GM19099 (cell line): ENCODE data around the gene CWC27.

Experiments used
- POLR2A ChIP-seq: IDR thresholded peaks from 3 replicates; pipeline ENCODE4 v1.6.1; 2011; ENCODE audit warnings: low read depth; ENCODE audit not compliant: insufficient read length; ENCODE audit errors: extremely low read depth

CWC27 gene

GRCh38 chr5:65041296-65042158 is 272.8 kb downstream of the CWC27 start:
- TF ChIP-seq POLR2A, result no peak

GRCh38 chr5:65043843-65044359 is 275.2 kb downstream of the CWC27 start:
- no peak for TF ChIP-seq POLR2A

GRCh38 chr5:65047225-65047624 is 278.5 kb downstream of the CWC27 start:
- no peak for TF ChIP-seq POLR2A

DNA sequence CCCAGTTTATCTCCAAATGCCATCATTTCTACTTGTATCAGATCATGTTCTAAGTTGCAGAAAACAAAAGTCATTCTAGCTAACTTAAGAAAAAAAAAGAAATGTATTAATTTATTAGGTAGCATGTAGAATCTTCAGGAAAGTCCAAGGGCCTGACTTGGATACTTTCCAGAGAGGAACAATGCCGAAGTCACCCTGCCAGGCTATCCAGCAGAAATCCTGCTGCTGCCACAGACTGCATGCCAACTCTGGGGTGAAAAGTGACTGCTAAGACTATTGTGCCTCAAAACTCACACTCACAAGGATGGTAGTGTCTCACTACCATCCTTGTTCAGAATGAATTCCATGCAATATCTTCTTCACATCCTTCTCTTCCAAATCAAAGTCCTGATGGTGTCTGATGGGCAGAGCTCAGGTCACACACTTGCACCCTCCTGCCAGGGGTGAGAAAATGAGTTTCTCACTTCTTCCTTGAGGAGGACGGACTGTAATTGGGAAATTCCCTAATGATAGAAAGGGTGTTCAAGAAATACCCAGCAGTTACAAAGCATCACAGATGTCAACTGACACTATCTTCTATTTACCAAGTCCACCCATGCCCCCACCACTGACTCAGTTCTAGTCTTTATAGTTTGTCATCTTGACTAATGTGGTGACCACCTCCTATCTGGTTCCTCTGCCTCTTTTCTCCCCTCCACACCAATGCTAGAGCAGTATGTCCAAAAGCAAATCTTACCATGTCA is 279.4 kb downstream of the CWC27 start:
- TF ChIP-seq POLR2A, result no peak

DNA sequence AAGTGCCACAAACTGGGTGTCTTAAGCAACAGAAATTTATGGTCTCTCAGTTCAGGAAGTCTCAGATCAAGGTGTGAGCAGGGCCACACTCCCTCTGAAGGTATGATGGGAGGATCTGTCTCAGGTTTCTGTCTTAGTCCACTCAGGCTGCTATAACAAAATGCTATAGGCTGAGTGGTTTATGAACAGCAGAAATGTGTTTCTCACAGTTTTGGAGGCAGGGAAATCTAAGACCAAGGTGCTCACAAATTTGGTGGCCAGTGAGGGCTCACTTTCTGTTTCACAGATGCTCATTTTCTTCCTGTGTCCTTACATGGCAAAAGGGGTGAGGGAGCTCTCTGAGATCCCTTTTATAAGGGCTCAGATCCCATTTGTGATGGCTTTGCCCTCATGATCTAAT is 281.4 kb downstream of the CWC27 start:
- TF ChIP-seq POLR2A, result no peak

GRCh38 chr5:65050826-65051498 is 282.2 kb downstream of the CWC27 start:
- TF ChIP-seq POLR2A, result no peak

- TF ChIP-seq POLR2A, result no peak
Measured at GRCh38 chr5:65055938-65056337, 287.2 kb downstream of the CWC27 start.

GRCh38 chr5:65059681-65060598 is 291.2 kb downstream of the CWC27 start:
- no peak for TF ChIP-seq POLR2A

DNA sequence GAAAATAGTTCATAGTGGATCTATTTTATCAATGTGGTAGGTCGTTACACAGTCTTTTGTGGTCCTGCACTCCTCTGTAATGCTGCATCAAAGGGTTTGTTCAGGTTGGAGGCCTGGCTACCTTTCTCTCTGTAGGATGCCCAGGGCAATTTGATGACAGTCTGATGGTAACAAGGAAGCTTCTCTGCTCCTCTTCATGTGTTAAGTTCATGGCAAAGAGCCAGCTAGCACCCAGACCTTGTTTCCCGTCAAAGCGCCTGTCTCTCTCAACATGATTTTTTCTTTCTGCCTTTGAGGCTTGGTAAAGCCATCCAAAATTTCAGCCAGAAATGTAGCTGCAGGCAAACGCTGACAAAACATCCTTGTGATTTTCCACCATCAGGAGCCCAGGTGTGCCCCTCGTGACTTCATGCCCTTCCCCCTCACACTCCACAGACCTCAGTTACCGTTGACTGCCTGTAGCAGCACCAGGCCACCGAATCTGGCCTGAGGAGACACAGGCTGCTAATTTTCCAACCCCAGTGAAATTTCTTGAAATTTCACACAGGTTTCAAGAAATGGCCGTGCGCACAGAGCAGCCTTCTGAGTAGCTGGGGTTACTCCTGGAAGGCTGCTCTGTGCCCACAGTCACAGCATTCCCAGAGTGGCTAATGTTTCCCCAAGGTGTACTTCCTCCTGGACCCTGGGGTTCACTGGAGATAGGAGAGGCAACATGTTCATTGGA is 292.7 kb downstream of the CWC27 start:
- TF ChIP-seq POLR2A, result peak; percentile 21

GRCh38 chr5:65061974-65062353 is 293.2 kb downstream of the CWC27 start:
- no peak for TF ChIP-seq POLR2A

- no peak for TF ChIP-seq POLR2A
Measured at GRCh38 chr5:65062469-65063083, 293.8 kb downstream of the CWC27 start.

GRCh38 chr5:65065001-65065511 is 296.3 kb downstream of the CWC27 start:
- no peak for TF ChIP-seq POLR2A
